ENCODE measurements around the gene MRPL58.

MRPL58 gene

GRCh38 chr17:74972107-74972972, 40.1 kb upstream of the MRPL58 start, which contains the start of gene HID1 (continued):
- no peak for TF ChIP-seq ZNF626 (tag by site-specific recombination; IDR thresholded peaks at IDR 0.05)
- TF ChIP-seq ZEB2 (tag by site-specific recombination; IDR thresholded peaks at IDR 0.05) = 0 out of 2 replicates have a peak, but pooled peaks have one; percentile 55
- TF ChIP-seq ZNF571 (tag by site-specific recombination; IDR thresholded peaks at IDR 0.05) = no peak
- TF ChIP-seq ZNF23 (tag by site-specific recombination; IDR thresholded peaks at IDR 0.05; ENCODE audit: borderline replicate concordance) = no peak
- no peak for TF ChIP-seq ZBTB8A (tag by site-specific recombination; IDR thresholded peaks at IDR 0.05)
- TF ChIP-seq ZNF324 (tag by site-specific recombination; IDR thresholded peaks at IDR 0.05) = 0 out of 2 replicates have a peak, but pooled peaks have one; percentile 28
- TF ChIP-seq GLIS2 (tag by site-specific recombination; IDR thresholded peaks at IDR 0.05) = peak; percentile 19; the same call in 1 of the 2 replicates
- peak; percentile 41; the same call in 1 of the 2 replicates for TF ChIP-seq ZNF394 (tag by site-specific recombination; IDR thresholded peaks at IDR 0.05; ENCODE audit: borderline replicate concordance)
- TF ChIP-seq, protein P1, sequence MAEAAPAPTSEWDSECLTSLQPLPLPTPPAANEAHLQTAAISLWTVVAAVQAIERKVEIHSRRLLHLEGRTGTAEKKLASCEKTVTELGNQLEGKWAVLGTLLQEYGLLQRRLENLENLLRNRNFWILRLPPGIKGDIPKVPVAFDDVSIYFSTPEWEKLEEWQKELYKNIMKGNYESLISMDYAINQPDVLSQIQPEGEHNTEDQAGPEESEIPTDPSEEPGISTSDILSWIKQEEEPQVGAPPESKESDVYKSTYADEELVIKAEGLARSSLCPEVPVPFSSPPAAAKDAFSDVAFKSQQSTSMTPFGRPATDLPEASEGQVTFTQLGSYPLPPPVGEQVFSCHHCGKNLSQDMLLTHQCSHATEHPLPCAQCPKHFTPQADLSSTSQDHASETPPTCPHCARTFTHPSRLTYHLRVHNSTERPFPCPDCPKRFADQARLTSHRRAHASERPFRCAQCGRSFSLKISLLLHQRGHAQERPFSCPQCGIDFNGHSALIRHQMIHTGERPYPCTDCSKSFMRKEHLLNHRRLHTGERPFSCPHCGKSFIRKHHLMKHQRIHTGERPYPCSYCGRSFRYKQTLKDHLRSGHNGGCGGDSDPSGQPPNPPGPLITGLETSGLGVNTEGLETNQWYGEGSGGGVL (tag by site-specific recombination; IDR thresholded peaks at IDR 0.05) = peak; percentile 92
- TF ChIP-seq, protein P2, sequence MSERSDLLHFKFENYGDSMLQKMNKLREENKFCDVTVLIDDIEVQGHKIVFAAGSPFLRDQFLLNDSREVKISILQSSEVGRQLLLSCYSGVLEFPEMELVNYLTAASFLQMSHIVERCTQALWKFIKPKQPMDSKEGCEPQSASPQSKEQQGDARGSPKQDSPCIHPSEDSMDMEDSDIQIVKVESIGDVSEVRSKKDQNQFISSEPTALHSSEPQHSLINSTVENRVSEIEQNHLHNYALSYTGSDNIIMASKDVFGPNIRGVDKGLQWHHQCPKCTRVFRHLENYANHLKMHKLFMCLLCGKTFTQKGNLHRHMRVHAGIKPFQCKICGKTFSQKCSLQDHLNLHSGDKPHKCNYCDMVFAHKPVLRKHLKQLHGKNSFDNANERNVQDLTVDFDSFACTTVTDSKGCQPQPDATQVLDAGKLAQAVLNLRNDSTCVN (tag by site-specific recombination; optimal IDR thresholded peaks at IDR 0.05) = peak; percentile 52
- no peak for TF ChIP-seq ZBTB1 (tag by site-specific recombination; IDR thresholded peaks at IDR 0.05)
- no peak for TF ChIP-seq ZNF426 (tag by site-specific recombination; IDR thresholded peaks at IDR 0.05)
- TF ChIP-seq KLF1 (tag by site-specific recombination; IDR thresholded peaks at IDR 0.05) = peak; percentile 67; the same call in 1 of the 2 replicates
- peak; percentile 71; the same call in 1 of the 2 replicates for TF ChIP-seq ZBTB20 (tag by site-specific recombination; IDR thresholded peaks at IDR 0.05)
- peak; percentile 99 for TF ChIP-seq ZBTB6 (tag by site-specific recombination; IDR thresholded peaks at IDR 0.05)
- TF ChIP-seq ZNF777 (tag by site-specific recombination; IDR thresholded peaks at IDR 0.05; ENCODE audit: borderline replicate concordance) = no peak
- no peak for TF ChIP-seq ZSCAN30 (tag by site-specific recombination; IDR thresholded peaks at IDR 0.05)
- TF ChIP-seq SCRT2 (tag by site-specific recombination; IDR thresholded peaks at IDR 0.05) = no peak
- no peak for TF ChIP-seq TCF7L2 (IDR thresholded peaks at IDR 0.05; ENCODE audit: borderline replicate concordance, low read depth, low read length)
- peak; percentile 39; the same call in 1 of the 2 replicates for TF ChIP-seq GLIS1 (tag by site-specific recombination; IDR thresholded peaks at IDR 0.05)
- TF ChIP-seq, protein P3, sequence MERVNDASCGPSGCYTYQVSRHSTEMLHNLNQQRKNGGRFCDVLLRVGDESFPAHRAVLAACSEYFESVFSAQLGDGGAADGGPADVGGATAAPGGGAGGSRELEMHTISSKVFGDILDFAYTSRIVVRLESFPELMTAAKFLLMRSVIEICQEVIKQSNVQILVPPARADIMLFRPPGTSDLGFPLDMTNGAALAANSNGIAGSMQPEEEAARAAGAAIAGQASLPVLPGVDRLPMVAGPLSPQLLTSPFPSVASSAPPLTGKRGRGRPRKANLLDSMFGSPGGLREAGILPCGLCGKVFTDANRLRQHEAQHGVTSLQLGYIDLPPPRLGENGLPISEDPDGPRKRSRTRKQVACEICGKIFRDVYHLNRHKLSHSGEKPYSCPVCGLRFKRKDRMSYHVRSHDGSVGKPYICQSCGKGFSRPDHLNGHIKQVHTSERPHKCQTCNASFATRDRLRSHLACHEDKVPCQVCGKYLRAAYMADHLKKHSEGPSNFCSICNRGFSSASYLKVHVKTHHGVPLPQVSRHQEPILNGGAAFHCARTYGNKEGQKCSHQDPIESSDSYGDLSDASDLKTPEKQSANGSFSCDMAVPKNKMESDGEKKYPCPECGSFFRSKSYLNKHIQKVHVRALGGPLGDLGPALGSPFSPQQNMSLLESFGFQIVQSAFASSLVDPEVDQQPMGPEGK (tag by site-specific recombination; IDR thresholded peaks at IDR 0.05) = peak; percentile 94
- TF ChIP-seq ZNF701 (tag by site-specific recombination; IDR thresholded peaks at IDR 0.05) = no peak
- no peak for TF ChIP-seq ZNF837 (tag by site-specific recombination; IDR thresholded peaks at IDR 0.05)
- peak; percentile 99; the same call in 1 of the 2 replicates for TF ChIP-seq ZNF600 (tag by site-specific recombination; IDR thresholded peaks at IDR 0.05)
- 0 out of 2 replicates have a peak, but pooled peaks have one; percentile 28 for TF ChIP-seq ZNF449 (tag by site-specific recombination; IDR thresholded peaks at IDR 0.05)
- peak; percentile 50 for TF ChIP-seq ZFHX2 (tag by site-specific recombination; conservative IDR thresholded peaks at IDR 0.05)
- TF ChIP-seq ZNF335 (tag by site-specific recombination; conservative IDR thresholded peaks at IDR 0.05) = peak; percentile 70; the same call in 1 of the 2 replicates
- TF ChIP-seq ZBTB7A (tag by site-specific recombination; IDR thresholded peaks at IDR 0.05; ENCODE audit: low read depth) = peak; percentile 77
- TF ChIP-seq, protein P4, sequence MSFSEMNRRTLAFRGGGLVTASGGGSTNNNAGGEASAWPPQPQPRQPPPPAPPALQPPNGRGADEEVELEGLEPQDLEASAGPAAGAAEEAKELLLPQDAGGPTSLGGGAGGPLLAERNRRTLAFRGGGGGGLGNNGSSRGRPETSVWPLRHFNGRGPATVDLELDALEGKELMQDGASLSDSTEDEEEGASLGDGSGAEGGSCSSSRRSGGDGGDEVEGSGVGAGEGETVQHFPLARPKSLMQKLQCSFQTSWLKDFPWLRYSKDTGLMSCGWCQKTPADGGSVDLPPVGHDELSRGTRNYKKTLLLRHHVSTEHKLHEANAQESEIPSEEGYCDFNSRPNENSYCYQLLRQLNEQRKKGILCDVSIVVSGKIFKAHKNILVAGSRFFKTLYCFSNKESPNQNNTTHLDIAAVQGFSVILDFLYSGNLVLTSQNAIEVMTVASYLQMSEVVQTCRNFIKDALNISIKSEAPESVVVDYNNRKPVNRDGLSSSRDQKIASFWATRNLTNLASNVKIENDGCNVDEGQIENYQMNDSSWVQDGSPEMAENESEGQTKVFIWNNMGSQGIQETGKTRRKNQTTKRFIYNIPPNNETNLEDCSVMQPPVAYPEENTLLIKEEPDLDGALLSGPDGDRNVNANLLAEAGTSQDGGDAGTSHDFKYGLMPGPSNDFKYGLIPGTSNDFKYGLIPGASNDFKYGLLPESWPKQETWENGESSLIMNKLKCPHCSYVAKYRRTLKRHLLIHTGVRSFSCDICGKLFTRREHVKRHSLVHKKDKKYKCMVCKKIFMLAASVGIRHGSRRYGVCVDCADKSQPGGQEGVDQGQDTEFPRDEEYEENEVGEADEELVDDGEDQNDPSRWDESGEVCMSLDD (tag by site-specific recombination; IDR thresholded peaks at IDR 0.05) = peak; percentile 88
